ENCODE results near the gene MRI1.
"Not testable (repeated sequence)": the region's sequence is repeated elsewhere in the genome, so short reads cannot be mapped to it uniquely, and the experiment has no call there.

MRI1 gene

DNA sequence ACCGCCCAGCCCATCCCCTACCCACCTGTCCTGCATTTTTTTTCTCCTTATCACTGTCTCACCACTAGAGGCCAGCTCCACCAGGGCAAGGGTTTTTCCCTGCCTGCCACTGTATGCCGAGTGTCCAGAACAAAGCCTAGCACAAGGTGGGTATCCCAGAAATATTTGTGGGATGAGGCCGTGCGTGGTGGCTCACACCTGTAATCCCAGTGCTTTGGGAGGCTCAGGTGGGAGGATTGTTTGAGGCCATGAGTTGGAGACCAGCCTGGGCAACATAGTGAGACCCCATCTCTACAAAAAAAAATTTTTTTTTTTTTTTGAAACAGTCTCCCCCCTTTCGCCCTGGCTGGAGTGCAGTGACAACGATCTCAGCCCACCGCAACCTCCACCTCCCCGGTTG, 2.9 kb upstream of the MRI1 start:
- no peak for DNase-seq

DNA sequence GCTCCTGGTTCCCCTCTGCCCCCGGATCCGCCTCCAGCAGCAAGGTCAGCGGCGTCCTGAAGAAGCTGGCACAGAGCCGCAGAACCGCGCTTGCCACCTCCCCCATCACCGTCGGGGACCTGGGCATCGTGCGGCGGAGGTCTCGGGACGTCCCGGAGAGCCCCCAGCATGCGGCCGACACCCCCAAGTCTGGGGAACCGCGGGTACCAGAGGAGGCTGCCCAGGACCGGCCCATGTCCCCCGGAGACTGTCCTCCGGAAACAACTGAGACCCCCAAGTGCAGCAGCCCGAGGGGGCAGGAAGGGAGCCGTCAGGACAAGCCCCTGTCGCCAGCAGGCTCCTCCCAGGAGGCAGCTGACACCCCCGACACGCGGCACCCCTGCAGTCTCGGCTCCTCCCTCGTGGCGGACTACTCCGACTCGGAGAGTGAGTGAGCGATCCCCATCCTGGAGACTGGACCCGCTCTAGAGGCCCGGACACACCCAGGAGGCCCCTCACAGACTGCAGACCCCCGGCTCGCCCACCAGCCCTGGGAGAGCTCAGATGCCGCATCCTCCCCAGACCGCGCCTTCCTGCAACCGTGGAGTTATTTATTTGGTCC, 1.6 kb upstream of the MRI1 start:
- DNase-seq = no peak

DNA sequence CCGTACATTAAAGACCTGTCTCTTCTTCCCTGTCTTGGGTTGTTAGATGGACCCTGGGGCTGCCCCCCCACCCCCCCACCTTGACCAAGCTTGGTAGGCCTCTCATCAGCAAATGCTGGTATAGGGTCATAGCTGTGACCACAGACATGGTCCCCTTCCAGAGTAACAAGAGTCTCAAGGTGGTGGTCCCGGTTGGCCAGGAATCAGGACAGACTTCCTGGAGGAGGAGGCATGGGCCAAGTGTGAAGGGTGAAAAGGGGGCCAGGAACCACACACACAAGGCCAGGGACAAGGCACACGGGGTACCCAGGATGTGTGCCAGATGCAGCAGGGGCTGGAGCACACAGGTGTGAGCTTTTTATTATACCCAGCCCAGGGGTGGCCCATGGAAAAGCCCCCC, 1.1 kb upstream of the MRI1 start:
- DNase-seq = no peak

DNA sequence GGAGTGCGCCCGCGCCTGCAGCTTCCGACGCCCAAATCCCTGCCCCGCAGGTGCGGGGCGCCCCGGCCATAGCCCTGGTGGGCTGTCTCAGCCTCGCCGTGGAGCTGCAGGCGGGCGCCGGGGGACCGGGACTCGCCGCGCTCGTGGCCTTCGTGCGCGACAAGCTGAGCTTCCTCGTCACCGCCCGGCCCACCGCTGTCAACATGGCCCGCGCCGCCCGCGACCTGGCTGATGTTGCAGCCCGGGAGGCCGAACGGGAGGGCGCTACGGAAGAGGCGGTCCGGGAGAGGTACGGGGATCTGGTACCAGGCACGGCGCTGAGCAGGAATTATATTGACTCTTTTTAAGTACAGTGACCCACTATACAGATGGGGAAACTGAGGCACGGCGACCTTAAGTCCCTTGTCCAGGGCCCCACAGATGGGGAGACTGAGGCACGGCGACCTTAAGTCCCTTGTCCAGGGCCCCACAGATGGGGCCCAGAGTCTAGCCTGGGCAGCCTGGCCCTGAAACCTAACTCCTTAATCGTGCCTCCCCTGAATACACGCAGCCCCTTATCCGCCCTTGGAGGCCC, 586 bp downstream of the MRI1 start:
- no peak for DNase-seq

DNA sequence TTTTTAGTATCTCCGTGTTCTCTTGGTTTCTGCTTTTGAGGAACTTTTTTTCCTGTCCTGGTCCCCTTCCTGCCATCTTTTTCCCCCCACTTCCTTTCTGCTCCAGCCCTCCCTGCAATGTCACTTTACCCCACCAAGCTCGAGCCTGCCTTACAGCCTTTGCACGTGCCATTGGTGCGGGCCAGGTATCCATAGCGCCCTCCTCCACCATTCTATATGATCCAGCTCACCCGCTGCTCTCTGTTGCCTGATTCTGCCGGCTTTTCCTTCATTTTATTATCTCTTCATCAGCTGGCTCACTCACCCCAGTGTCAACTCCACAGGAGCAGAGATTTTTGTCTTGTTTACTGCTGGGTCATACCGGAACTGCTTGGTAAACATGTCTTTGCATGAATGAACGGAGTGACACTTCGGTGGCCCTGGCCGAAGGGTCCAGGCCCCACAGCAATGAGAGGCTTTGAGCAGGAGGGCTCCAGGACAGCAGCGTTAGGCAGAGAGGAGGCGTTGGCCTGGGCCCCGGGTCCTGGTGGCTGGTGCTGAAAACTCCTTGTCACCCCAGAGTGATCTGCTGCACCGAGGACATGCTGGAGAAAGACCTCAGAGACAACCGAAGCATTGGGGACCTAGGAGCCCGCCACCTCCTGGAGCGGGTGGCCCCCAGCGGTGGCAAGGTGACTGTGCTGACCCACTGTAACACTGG, 1.2 kb downstream of the MRI1 start:
- DNase-seq = no peak

DNA sequence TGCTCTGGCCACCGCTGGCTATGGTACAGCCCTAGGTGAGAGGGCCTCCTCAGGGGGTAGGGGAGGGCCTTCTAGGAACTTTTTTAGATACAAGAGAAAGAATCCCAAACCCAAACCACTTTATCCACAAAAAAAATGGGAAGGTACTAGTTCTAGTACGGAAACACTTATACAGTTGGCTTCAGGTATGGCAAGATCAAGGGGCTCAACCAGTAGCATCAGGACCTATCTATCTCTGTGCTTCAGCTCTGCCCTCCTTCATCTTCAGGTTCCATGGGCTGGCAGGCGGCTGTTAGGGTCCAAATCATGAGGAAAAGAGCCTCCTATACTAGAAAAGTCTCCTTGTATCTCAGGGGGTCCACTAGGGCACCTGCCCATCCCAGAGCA, 1.8 kb downstream of the MRI1 start:
- no peak for DNase-seq

DNA sequence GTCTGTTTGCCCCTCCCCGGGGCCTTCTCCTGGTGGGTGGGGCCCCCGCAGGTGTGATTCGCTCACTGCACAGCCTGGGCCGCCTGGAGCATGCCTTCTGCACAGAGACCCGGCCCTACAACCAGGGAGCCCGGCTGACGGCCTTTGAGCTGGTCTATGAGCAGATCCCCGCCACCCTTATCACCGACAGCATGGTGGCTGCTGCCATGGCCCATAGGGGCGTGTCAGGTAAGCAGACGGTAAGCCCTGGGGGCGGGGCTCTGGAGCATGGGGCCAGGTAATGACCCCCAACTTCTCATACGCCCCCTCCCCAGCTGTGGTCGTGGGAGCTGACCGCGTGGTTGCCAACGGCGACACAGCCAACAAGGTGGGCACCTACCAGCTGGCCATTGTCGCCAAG, 4.2 kb downstream of the MRI1 start:
- no peak for DNase-seq

DNA sequence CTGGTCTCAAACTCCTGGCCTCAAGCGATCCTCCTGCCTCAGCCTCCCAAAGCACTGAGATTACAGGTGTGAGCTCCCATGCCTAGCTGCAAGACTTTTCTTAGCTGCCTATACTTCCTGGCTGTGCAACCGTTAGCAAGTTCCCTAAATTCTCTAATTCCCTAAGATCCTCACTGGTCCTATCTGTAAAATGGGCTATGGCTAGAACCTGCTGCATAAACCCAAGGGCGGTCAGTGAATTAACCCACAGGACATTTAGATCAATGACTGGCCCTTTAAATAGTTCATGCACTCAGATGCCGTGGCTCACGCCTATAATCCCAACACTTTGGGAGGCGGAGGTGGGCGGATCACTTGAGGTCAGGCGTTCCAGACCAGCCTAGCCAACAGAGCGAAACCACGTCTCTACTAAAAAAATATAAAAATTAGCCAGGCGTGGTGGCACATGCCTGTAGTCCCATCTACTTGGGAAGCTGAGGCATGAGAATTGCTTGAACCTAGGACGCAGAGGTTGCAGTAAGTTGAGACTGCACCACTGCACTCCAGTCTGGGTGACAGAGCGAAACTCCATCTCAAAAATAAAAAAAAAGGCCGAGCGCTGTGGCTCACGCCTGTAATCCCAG, 5.8 kb downstream of the MRI1 start:
- DNase-seq = no peak

DNA sequence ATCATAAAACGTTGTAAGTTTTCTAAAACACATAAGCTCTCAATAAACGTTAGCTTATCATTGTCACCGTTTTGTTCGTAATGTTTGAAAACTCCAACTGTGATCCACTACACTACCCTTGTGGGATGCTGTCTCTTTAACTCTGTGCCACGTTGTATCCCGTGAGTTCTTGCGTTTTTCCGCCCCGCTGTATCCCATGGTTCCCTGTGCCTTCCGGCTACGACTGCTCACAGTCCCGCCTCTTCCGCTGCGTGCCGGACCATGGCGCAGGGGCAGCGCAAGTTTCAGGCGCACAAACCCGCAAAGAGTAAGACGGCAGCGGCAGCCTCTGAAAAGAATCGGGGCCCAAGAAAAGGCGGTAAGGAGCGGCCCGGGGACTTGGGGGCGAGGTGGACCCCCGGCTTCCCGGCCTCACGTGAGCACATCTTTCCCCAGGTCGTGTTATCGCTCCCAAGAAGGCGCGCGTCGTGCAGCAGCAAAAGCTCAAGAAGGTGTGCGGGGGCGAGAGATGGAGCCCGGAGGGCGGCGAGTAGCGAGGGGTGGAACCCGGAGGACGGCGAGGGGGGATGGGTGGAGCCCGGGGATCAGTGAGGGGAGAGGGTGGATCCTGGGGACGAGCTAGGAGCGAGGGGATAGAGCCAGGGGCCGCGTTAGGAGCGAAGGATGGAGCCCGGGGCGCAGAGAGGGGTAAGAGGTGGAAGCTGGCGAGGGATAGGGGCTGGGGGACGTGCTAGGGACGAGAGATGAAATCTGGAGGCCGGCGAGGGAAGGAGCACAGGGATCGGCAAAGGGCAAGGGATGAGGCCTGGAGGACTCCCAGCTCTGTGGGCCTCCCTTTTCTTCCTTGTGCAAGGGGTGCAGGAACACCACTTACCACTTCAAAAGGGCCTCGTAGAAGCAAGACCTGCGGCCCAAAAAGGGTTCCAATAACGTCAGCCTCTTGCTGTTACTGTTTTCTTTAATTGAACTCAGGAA, 10.2 kb downstream of the MRI1 start, which contains the start of gene C19orf53:
C19orf53 (plus strand) TSS at position 240 of the 975 bp plus-strand sequence; CDS start at position 262, 22 bp downstream.
- peak; percentile 93 for DNase-seq

DNA sequence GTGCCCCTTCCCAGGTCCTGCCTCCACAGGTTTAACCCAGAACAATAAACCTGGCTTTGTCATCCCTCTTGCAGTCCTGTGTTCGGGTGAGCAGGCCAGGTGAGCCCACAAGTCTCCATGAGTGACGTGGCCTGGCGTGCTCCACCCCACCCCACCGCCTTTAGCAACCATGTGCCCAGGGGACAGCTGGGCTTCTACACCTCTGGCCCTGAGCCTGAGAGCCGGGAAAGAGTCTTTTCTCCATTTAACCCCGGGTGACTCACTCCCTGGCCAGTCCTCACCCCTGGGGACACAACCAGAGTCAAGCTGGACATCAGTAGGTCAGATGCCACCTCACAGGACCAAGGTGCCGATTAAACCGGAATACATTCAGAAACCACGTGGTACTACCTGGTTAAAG, 14.1 kb downstream of the MRI1 start:
- no peak for DNase-seq

DNA sequence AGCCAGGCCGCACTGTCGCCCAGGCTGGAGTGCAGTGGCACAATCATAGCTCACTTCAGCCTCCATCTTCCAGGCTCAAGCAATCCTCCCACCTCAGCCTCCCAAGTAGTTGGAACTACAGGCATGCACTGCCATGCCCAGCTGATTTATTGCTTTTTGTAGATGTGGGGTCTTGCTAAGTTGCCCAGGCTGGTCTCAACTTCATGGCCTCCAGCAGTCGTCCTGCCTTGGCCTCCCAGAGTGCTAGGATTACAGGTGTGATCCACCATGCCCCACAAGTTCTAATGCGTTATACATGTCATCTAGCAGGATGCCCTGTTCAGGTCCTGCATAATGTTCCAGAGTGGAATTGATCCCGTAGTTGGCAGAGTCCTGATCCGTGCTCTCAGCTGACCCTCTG, 14.5 kb downstream of the MRI1 start:
- DNase-seq = no peak

DNA sequence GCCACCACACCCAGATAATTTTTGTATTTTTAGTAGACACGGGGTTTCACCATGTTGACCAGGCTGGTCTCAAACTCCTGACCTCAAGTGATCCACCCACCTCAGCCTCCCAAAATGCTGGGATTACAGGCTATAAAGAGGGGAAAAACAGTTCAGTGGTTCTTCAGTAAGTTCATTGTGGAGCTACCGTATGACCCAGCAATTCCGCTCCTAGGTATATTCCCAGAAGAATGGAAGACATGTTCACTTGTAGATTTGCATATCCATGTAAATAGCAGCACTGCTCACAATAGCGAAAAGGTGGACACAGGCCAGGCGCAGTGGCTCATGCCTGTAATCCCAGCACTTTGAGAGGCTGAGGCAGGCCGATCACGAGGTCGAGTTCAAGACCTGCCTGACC, 15.5 kb downstream of the MRI1 start:
- not testable (repeated sequence) for DNase-seq

DNA sequence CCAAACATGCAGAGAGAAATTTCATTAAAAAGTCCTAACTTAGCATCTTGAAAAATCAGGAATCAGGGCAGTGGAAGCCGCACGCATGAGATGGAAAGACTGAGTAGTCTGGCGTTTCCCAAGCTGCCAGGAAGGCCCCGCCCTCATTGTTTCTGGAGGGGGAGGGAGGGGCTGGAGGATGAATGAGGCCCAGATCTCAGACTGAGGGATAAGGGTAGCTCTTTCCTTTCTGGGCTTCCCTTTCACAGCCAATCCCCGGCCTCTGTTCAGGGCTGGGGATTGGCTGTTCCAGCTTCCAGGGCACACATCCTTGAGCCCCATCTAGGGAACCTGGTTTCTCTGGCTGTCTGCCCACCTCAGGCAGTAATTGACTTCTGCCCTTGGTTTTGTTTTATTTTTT, 17.2 kb downstream of the MRI1 start:
- DNase-seq = peak; percentile 90

DNA sequence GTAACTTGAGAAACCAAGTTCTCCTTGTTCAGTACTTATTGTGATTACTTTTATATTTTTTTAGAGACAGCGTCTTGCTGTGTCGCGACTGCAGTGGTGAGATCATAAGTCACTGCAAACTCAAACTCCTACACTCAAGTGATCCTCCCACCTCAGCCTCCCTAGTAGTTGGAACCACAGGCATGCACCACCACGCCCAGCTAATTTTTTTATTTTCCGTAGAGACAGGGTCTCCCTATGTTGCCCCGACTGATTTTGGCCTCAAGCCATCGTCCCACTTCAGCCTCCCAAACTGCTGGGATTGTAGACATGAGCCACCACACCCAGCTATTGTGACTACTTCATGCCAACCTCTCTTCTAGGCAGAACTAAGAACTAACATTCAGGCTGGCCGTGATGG, 18.2 kb downstream of the MRI1 start:
- DNase-seq = peak; percentile 52

DNA sequence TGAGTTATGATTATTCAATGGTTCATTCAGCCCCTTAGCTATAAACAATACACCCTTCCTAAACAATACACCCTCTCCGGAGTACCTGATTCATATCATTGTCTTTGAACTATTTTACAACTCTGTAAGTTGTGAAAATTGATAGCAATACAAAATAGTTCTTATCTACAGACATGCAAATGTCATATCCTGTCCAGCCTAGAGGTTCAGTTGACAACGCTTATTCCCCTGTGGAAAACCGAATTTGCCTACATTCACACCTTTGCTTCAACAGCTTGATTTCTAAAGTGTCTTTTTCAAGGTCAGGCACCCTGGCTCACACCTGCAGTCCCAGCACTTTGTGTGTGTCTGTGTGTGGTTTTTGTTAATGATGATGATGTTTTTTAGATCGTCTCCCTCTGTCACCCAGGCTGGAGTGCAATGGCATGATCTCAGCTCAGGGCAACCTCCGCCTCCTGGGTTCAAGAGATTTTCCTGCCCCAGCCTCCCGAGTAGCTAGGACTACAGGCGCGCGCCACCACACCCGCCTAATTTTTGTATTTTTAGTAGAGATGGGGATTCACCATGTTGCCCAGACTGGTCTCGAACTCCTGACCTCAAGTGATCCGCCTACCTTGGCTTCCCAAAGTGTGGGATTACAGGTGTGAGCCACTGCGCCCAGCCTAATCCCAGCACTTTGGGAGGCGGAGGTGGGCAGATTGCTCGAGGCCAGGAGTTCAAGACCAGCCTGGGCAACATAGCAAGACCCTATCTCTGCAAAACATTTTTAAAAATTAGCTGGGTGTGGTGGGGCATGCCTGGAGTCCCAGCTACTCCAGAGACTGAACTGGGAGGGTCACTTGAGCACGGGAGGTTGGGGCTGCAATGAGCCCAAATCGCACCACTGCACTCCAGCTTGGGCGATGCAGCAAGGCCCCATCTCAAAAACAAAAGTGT, 19.5 kb downstream of the MRI1 start:
- DNase-seq = no peak

DNA sequence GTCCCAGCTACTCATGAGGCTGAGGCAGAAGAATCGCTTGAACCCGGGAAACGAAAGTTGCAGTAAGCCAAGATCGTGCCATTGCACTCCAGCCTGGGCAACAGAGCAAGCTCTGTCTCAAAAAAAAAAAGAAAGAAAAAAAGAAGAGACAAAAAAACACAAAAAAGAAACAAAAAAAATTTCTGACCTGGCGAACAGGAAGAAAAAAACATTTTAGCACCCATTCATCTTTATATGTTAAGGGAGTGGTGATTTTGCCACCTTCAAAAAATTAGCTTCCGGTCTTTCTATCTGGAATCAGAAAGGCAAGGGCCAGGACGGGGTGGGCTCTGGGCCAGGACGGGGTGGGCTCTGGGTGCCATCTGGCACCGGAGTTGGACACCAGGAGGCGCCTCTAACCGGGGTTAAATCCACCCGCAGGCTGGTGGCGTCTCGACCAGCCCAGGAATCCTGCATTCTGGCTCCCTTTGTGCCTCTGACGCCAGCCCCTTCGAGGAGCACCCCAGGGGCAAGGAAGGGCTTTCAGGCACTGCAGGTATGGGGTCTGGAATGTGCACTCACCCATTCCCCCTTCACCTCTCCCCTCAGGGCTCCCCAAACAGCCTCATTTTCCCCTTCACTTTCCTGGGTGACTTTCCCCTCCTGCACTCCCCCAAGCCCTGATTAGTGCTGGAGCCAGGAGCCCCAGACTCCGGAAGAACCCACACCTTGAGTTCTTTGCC, 20.6 kb downstream of the MRI1 start:
- DNase-seq = peak; percentile 70

DNA sequence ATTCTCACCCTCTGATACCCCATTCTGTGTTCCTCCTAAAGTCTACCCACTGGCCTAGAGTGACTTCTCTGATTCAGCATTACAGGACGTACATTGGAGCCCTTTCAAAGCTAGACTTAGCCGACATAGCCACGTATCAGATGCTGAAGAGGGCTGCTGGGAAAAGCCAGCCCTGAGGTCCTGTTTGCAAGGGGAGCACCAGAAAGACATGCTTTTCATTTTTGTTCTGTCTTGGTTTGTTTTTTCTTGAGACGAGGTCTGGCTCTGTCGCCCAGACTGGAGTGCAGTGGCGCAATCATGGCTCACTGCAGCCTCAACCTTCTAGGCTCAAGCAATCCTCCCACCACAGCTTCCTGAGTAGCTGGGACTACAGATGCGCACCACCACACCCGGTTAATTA, 24.7 kb downstream of the MRI1 start:
- peak; percentile 85 for DNase-seq

DNA sequence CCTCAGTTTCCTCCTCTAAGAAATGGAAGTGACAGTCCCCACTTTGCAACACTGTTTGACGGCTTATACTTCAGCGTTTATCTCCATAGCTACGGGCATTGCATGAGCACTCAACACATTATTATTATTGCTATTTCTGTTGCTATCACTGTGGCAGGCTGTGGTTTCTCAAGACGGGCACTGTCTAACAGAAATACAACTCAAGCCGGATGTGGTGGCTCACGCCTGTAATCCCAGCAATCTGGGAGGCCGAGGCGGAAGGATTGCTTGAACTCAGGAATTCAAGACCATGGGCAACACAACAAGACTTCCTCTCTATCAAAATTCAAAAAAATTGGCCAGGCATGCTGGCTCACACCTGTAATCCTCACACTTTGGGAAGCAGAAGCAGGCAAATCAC, 26.0 kb downstream of the MRI1 start:
- peak; percentile 53 for DNase-seq

DNA sequence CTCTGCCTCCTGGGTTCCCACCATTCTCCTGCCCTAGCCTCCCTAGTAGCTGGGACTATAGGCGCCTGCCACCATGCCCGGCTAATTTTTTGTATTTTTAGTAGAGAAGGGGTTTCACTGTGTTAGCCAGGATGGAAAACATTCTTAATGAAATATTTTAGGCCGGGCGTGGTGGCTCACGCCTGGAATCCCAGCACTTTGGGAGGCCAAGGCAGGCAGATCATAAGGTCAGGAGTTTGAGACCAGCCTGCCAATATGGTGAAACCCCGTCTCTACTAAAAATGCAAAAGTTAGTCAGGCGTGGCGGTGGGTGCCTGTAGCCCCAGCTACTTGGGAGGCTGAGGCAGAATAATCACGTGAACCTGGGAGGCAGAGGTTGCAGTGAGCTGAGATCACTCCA, 29.0 kb downstream of the MRI1 start:
- DNase-seq = not testable (repeated sequence)

DNA sequence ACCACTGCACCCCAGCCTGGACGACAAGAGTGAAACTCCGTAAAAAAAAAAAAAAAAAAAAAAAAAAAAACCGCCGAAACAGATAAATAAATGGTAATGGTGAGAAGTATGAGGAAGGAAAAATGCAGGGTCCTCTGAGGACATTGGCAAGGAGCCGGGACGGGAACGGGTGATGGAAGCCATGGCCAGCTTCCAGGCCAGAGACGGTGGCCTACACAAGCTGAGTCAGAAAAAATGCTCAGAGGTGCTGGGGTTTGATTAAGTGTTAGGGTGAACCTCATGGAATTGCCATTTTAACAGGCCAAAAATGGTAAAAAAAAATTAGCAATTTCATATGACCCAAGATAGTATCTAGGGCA, 30.1 kb downstream of the MRI1 start:
- peak; percentile 96 for DNase-seq

Measured in fibroblast of skin of back (primary cell).